T follicular helper cell (primary cell): ENCODE measurements around the gene MAP1A.

ENCODE experiments used
- DNase-seq: peaks from one replicate; pipeline ENCODE4 v3.0.0-alpha.2; 2020; ENCODE audit warnings: low read depth

MAP1A gene

GRCh38 chr15:43511012-43511885 is 6.2 kb upstream of the MAP1A start:
- no peak for DNase-seq

- no peak for DNase-seq
These were observed 3.9 kb upstream of the MAP1A start for GRCh38 chr15:43513550-43513949.

GRCh38 chr15:43514241-43515057 is 3.0 kb upstream of the MAP1A start:
- DNase-seq, result no peak

GRCh38 chr15:43515741-43516140 is 1.7 kb upstream of the MAP1A start:
- DNase-seq, result no peak

- DNase-seq, result no peak
These were observed 1.2 kb upstream of the MAP1A start for GRCh38 chr15:43516185-43516584.

- no peak for DNase-seq
These were observed 531 bp upstream of the MAP1A start for GRCh38 chr15:43516801-43517353.

GRCh38 chr15:43518197-43518761 is 871 bp downstream of the MAP1A start:
- DNase-seq, result no peak

- no peak for DNase-seq
These were observed 1.8 kb downstream of the MAP1A start for GRCh38 chr15:43519196-43519595.

- DNase-seq, result no peak
These were observed 2.7 kb downstream of the MAP1A start for GRCh38 chr15:43520138-43520537.

- DNase-seq, result no peak
These were observed 4.0 kb downstream of the MAP1A start for GRCh38 chr15:43521419-43521818.

- no peak for DNase-seq
These were observed 4.8 kb downstream of the MAP1A start for GRCh38 chr15:43522247-43522646.

GRCh38 chr15:43523646-43524045 is 6.2 kb downstream of the MAP1A start:
- DNase-seq, result no peak

GRCh38 chr15:43524254-43524845 is 6.9 kb downstream of the MAP1A start:
- no peak for DNase-seq

GRCh38 chr15:43525131-43525530 is 7.7 kb downstream of the MAP1A start:
- no peak for DNase-seq

GRCh38 chr15:43526261-43526930 is 9.0 kb downstream of the MAP1A start:
- no peak for DNase-seq

GRCh38 chr15:43527016-43527801 is 9.8 kb downstream of the MAP1A start:
- no peak for DNase-seq

- DNase-seq, result no peak
These were observed 10.6 kb downstream of the MAP1A start for GRCh38 chr15:43527802-43528541.

GRCh38 chr15:43528542-43529007 is 11.2 kb downstream of the MAP1A start:
- no peak for DNase-seq

GRCh38 chr15:43529141-43529540 is 11.7 kb downstream of the MAP1A start:
- DNase-seq, result no peak
